ENCODE data around the gene PTBP1.
"Not testable (repeated sequence)": the region's sequence is repeated elsewhere in the genome, so short reads cannot be mapped to it uniquely, and the experiment has no call there.

The PTBP1 gene

DNA sequence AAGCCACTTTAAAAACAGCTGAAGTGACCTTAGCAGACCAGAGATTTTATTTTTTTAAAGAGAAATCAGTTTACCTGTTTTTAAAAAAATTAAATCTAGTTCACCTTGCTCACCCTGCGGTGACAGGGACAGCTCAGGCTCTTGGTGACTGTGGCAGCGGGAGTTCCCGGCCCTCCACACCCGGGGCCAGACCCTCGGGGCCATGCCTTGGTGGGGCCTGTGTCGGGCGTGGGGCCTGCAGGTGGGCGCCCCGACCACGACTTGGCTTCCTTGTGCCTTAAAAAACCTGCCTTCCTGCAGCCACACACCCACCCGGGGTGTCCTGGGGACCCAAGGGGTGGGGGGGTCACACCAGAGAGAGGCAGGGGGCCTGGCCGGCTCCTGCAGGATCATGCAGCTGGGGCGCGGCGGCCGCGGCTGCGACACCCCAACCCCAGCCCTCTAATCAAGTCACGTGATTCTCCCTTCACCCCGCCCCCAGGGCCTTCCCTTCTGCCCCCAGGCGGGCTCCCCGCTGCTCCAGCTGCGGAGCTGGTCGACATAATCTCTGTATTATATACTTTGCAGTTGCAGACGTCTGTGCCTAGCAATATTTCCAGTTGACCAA is 13.7 kb downstream of the PTBP1 start:
- no peak for DNase-seq (ENCODE audit: low read depth)

- DNase-seq (ENCODE audit: low read depth), result no peak
Observed at GRCh38 chr19:811506-812048, 14.3 kb downstream of the PTBP1 start.

DNA sequence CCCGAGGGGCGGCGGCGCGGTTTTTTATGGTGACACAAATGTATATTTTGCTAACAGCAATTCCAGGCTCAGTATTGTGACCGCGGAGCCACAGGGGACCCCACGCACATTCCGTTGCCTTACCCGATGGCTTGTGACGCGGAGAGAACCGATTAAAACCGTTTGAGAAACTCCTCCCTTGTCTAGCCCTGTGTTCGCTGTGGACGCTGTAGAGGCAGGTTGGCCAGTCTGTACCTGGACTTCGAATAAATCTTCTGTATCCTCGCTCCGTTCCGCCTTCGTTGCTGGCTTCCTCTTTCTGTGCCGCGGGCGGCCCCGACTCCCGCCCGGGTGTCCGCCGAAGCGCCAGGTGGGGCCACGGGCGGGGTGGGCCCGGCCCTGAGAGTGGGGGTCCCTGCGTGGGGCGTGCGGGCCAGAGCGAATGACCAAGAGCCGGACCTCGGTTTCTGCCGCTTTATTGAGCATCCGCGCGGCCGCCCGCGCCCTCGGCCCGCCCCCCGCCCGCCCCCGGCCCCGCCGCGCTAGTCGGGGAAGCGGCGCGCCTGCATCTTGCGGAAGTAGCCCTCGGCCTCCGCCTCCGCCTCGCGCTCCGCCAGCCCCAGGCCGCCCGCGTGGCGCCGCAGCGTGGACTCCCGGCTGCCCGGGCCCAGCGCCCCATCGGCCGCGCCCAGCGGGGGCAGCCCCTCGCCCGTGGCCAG is 14.9 kb downstream of the PTBP1 start:
- no peak for DNase-seq (ENCODE audit: low read depth)

- no peak for DNase-seq (ENCODE audit: low read depth)
Observed at GRCh38 chr19:812747-813218, 15.5 kb downstream of the PTBP1 start.

DNA sequence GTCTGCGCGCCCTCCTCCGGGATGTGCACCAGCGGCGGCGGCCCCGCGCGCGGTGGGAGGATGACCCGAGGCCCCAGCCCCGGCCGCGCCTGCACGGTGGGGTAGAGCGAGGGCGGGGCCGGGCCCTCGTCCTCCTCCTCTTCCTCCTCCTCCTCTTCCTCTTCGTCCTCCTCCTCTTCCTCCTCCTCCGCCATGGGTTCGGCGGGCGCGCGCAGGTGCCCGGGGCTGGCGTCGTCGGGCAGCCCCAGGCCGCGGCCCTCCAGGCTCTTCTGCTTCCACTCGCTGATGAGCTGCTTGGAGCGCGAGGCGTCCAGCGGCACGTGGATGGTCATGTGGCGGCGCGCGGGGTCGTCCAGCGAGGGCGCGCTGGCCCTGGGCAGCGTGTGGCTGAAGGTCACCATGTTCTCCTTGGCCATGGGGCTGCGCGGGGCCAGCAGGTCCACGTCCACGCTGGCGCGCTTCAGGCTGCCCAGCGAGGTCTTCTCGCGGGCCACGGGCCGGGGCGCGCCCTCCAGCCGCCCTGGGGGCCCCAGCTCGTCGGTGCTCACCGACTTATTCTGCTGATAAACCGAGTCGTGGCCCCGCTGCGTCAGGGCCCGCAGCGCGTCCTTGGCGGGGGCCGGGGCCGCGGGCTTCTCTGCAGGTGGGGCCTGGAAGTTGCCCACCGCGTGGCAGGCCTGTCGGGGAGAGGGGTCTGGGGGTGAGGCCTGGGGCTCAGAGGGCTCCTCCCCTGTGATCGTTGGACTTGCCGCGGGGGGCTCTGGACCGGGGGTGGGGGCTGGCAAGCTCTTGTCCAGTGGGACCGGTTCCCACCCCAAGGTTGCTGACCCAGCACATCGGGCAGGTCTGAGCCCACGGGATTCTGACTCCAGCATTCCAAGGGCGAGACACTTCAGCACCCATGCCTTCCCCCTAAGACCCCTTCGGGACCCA is 16.2 kb downstream of the PTBP1 start:
- no peak for DNase-seq (ENCODE audit: low read depth)

DNA sequence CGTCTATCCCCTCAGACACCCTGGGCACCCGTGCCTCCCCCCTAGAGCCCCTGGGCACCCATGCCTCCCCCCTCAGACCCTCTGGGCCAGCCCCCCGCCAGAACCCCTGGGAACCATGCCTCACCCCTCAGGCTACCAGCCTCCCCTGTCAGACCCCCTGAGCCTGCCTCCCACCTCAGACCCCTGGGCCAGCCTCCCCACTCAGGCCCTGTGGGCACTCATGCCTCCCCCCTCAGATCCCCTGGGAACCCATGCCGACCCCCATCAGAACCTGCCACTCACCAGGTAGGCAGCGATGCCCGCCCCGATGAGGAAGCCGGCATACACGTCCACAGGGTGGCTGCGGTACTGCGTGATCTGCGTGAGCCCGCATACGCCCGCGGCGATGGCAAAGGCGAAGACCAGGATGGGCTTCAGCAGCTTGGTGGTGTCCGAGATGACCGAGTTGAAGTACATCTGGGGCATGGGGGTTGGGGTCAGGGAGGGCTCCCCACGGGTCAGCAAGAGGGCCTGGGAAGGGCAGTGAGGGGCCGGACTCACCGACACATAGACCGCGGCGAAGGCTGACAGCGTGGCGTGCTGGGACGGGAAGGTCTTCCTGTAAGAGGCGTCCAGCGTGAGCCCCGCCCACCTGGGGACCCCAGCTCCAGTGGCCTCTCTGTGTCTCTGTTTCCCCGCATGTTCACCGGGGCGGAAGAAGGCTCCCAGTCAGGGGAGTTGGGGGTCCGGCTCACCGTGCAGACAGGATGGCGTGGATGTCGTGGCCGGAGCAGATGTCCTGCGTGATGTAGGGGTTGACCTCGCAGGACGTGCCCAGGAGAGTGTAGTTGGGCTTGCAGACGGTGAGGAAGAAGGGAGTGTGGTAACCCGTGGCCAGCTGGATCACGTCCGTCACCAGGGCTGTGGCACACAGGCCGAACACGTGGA is 17.2 kb downstream of the PTBP1 start:
- DNase-seq (ENCODE audit: low read depth), result no peak

DNA sequence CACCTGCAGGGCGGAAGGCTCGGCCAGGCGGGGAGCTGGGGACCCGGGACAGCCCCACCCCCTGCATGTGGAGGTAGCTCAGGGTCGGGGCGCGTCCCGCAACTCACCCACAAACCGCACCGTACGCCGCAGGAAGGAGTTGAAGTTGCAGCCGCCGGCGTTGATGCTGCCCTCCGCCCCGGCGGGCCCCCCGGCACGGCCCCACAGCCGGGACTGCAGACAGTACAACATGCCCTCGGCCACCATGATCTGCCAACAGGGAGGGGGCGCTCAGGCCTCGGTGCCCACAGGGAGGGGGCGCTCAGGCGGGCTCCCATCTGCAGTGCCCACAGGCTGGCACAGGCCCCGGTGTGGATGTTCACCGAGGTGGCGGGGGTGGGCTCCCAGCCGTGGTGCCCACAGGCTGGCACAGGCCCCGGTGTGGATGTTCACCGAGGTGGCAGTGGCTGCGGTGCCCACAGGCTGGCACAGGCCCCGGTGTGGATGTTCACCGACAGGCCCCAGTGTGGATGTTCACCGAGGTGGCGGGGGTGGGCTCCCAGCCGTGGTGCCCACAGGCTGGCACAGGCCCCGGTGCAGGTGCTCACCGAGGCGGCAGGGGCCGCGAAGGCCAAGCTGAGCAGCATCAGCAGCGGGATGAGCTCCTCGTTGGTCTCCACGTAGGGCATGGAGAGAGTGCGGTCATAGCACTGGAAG is 18.0 kb downstream of the PTBP1 start:
- DNase-seq (ENCODE audit: low read depth), result no peak

GRCh38 chr19:815775-816499 is 18.7 kb downstream of the PTBP1 start:
- no peak for DNase-seq (ENCODE audit: low read depth)

DNA sequence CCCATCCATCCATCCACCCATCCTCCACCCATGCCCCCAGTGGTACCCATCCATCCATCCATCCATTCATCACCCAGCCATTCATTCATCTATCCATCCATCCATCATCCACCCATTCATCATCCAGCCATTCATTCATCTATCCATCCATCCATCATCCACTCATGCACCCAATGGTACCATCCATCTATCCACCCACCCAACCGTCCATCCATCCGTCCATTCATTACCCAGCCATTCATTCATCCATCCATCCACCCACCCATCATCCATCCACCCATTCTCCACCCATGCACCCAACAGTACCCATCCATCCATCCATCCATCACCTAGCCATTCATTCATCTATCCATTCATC is 19.2 kb downstream of the PTBP1 start:
- DNase-seq (ENCODE audit: low read depth), result no peak

DNA sequence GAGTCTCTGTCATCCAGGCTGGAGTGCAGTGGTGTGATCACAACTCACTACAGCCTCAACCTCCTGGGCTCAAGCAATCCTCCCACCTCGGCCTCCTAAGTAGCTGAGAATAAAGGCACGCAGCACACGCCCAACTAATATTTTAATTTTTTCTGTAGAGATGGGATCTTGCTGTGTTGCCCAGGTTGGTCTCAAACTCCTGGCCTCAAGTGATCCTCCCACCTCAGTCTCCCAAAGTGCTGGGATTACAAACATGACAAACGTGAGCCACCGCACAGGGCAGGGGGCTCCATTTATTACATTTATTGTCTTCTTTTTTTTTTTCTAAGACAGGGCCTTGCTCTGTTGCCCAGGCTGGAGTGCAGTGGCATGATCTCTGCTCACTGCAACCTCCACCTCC is 23.0 kb downstream of the PTBP1 start:
- DNase-seq (ENCODE audit: low read depth), result not testable (repeated sequence)

DNA sequence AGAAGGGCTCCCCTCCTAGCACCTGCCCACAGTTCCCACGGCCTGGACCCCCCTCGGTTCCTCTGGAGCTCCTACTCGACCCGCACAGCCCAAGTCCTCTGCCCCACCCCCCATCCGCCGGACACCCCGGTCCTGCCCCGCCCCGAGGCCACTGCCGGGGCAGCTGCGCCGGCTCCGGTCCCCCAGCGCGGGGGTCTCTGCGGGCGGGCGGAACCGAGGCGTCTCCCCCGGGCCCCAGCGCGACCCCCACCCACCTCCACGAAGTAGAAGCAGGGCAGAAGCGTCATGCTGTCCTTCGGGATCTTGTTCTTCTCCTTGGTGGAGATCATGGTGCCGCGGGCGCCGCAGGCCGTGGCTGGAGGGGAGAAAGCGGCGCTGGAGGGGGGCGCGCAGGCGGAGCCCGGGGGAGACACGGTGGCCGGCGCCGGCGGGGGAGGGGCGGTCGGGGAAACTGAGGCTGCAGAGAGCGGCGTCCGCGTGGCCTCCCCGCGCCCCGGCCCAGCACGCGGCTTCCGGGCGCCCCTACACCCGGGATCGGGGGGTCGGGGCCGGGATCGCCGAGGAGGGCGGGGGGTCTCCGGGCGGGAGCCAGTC is 24.1 kb downstream of the PTBP1 start:
- DNase-seq (ENCODE audit: low read depth), result no peak

- DNase-seq (ENCODE audit: low read depth), result no peak
Observed at GRCh38 chr19:821825-822503, 24.7 kb downstream of the PTBP1 start, which contains the start of gene PLPPR3. Gene PLPPR3, minus strand, starts transcription at chr19:821955. Its CDS starts 396 bp downstream, at chr19:821559.

GRCh38 chr19:823565-824121 is 26.4 kb downstream of the PTBP1 start:
- no peak for DNase-seq (ENCODE audit: low read depth)

DNA sequence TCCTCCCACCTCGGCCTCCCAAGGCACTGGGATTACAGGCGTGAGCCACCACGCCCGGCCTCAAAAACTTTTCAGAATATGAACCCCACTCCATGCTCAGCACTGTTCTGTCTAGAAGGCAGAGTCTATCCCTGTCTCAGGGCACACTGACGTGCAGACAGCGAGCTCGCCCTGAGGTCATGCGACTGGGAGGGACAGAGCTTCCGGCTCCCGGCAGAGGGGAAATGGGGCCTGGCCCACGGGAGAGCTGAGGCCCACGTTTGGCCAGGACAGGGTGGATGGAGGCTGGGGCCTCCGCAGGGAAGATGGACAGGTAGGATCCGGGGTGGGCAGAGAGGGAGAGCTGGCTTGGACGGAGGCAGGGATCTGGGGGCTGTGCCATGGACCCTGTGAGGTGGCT is 27.6 kb downstream of the PTBP1 start:
- DNase-seq (ENCODE audit: low read depth), result no peak

DNA sequence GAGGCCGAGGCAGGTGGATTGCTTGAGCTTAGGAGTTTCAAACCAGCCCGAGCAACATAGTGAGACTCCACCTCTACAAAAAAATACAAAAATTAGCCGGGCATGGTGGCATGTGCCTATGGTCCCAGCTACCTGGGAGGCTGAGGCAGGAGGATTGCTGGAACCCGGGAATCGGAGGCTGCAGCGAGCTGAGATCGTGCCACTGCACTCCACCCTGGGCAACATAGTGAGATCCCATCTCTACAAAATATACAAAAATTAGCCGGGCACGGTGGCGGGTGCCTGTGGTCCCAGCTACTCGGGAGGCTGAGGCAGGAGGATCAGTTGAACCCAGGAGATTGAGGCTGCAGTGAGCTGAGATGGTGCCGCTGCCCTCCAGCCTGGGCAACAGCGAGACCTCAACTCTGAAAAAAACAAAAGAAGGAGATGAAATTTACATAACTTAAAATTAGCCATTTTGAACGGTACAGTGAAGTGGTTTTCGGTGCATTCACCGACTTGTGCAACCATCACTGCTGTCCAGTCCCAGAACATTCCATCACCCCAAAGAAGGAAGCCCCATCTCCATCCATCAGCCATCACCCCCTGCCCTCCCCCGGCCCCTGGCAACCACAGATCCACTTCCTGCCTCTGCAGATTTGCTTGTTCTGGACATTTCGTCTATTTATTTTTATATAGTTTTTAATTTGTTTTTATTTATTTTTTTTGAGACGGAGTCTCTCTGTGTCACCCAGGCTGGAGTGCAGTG is 28.8 kb downstream of the PTBP1 start:
- DNase-seq (ENCODE audit: low read depth), result no peak

DNA sequence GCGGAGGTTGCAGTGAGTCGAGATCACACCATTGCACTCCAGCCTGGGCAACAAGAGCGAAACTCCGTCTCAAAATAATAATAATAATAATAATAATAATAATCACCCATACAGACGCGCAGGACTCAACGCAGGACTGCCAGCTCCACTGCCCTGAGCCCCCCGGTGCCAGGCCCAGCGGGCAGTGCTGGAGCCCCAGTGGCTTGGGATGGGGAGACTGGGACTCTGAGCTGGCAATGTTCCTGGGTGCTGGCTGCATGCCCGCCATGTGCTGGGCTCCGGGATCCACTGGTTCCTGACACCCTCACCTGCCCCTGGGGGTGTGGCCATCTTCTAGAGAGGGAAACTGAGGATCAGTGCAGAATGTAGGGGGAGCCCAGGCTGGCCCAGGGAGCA is 30.1 kb downstream of the PTBP1 start:
- DNase-seq (ENCODE audit: low read depth), result no peak

- DNase-seq (ENCODE audit: low read depth), result no peak
Observed at GRCh38 chr19:827710-828321, 30.6 kb downstream of the PTBP1 start, which contains the start of gene AZU1. Gene AZU1, plus strand, starts transcription at chr19:827837. Its CDS starts 10 bp downstream, at chr19:827847.

Data from stromal cell of bone marrow (primary cell).